Stimulated activated CD4-positive, alpha-beta T cell treated with anti-CD3 and anti-CD28 coated beads, Interleukin-1b, Interleukin-23, amount 100 ng/mL, for 4 hours (primary cell): Measurements from ENCODE around the gene MALSU1.
"Not testable (repeated sequence)": the region's sequence is repeated elsewhere in the genome, so short reads cannot be mapped to it uniquely, and the experiment has no call there.

Experiments
- DNase-seq, 2 donors: peaks; one replicate each; pipeline ENCODE4 v3.0.0-alpha.2; 2020; ENCODE audit warnings: low read depth in 2 of 2

MALSU1 gene

GRCh38 chr7:23285657-23286646 lies 13.2 kb upstream of the MALSU1 start:
- no peak for DNase-seq

GRCh38 chr7:23287612-23288011 lies 11.5 kb upstream of the MALSU1 start:
- no peak for DNase-seq

- DNase-seq = no peak
These were observed 8.1 kb upstream of the MALSU1 start for GRCh38 chr7:23290993-23291392.

- no peak for DNase-seq
These were observed 7.1 kb upstream of the MALSU1 start for GRCh38 chr7:23291957-23292560.

GRCh38 chr7:23292623-23293022 lies 6.5 kb upstream of the MALSU1 start:
- DNase-seq = no peak

GRCh38 chr7:23293500-23294073 lies 5.6 kb upstream of the MALSU1 start:
- DNase-seq = no peak

- no peak for DNase-seq
These were observed 4.4 kb upstream of the MALSU1 start for GRCh38 chr7:23294549-23295400.

GRCh38 chr7:23295401-23295697 lies 3.8 kb upstream of the MALSU1 start:
- DNase-seq = no peak

- DNase-seq = no peak
These were observed 828 bp upstream of the MALSU1 start for GRCh38 chr7:23298141-23298881.

GRCh38 chr7:23299770-23300300 lies 696 bp downstream of the MALSU1 start:
- DNase-seq = no peak

- DNase-seq = no peak
These were observed 7.9 kb downstream of the MALSU1 start for GRCh38 chr7:23306936-23307521.

GRCh38 chr7:23308754-23309153 lies 9.6 kb downstream of the MALSU1 start:
- DNase-seq = no peak

GRCh38 chr7:23312141-23312540 lies 13.0 kb downstream of the MALSU1 start:
- not testable (repeated sequence) for DNase-seq

- no peak for DNase-seq
These were observed 16.2 kb downstream of the MALSU1 start for GRCh38 chr7:23315366-23315765.

- DNase-seq = no peak
These were observed 32.0 kb downstream of the MALSU1 start for GRCh38 chr7:23331132-23331531.

GRCh38 chr7:23332193-23332592 lies 33.1 kb downstream of the MALSU1 start:
- DNase-seq = no peak

- no peak for DNase-seq
These were observed 33.9 kb downstream of the MALSU1 start for GRCh38 chr7:23332910-23333612.

- DNase-seq = no peak
These were observed 34.6 kb downstream of the MALSU1 start for GRCh38 chr7:23333671-23334246.

GRCh38 chr7:23334482-23335056 lies 35.4 kb downstream of the MALSU1 start:
- no peak for DNase-seq
